Erythroblast (primary cell): Measurements from ENCODE around the gene CDR2L.
"Not testable (repeated sequence)": the region's sequence is repeated elsewhere in the genome, so short reads cannot be mapped to it uniquely, and the experiment has no call there.

Experiments used
- DNase-seq, 2 experiments: peaks; one replicate each; lab custom pipeline; 2025; lab: John Stamatoyannopoulos, UW
- GATA1 ChIP-seq: IDR thresholded peaks from 2 replicates; pipeline ENCODE4 v1.6.1; 2011; ENCODE audit warnings: low read depth, mild to moderate bottlenecking, control low read depth, low read length, moderate library complexity
- POLR2A ChIP-seq: IDR thresholded peaks from 2 replicates; pipeline ENCODE4 v1.6.1; 2011; ENCODE audit warnings: mild to moderate bottlenecking, low read length

The CDR2L gene

GRCh38 chr17:75003957-75004355 is 16.5 kb downstream of the CDR2L start:
- TF ChIP-seq POLR2A (no peak), GATA1 (no peak)
- no peak for DNase-seq

- TF ChIP-seq POLR2A (no peak), GATA1 (no peak)
- DNase-seq: no peak
Observed at GRCh38 chr17:75004371-75004770, 16.9 kb downstream of the CDR2L start.

- TF ChIP-seq POLR2A (no peak), GATA1 (no peak)
Observed at GRCh38 chr17:75005291-75005690, 17.9 kb downstream of the CDR2L start.

GRCh38 chr17:75006084-75006483 is 18.7 kb downstream of the CDR2L start:
- DNase-seq: not testable (repeated sequence)

More at GRCh38 chr17:75005291-75005690, 17.9 kb downstream of the CDR2L start:
- DNase-seq: no peak

- TF ChIP-seq POLR2A (no peak), GATA1 (no peak)
- peak; percentile 66 to 74 for DNase-seq
Observed at GRCh38 chr17:75006653-75007052, 19.2 kb downstream of the CDR2L start.

GRCh38 chr17:75008373-75008772 is 20.9 kb downstream of the CDR2L start:
- TF ChIP-seq POLR2A: no peak
- TF ChIP-seq GATA1: no peak
- DNase-seq: no peak

- DNase-seq: no peak
- TF ChIP-seq POLR2A: no peak
- no peak for TF ChIP-seq GATA1
Observed at GRCh38 chr17:75009139-75009724, 21.8 kb downstream of the CDR2L start.

GRCh38 chr17:75010683-75011400 is 23.4 kb downstream of the CDR2L start:
- TF ChIP-seq GATA1 (no peak), POLR2A (no peak)
- no peak for DNase-seq

GRCh38 chr17:75011401-75012095 is 24.1 kb downstream of the CDR2L start:
- DNase-seq: no peak
- TF ChIP-seq GATA1 (no peak), POLR2A (no peak)

GRCh38 chr17:75012096-75012345 is 24.6 kb downstream of the CDR2L start:
- TF ChIP-seq GATA1 (no peak), POLR2A (no peak)
- no peak for DNase-seq

- peak; percentile 92 to 93 for DNase-seq
- TF ChIP-seq GATA1 (no peak), POLR2A (peak; percentile 77)
Observed at GRCh38 chr17:75012346-75013091, 25.1 kb downstream of the CDR2L start, which contains the start of gene MRPL58. TSS of gene MRPL58 (plus strand) at chr17:75012670. CDS start at chr17:75012687, 17 bp downstream.

- TF ChIP-seq GATA1: no peak
- TF ChIP-seq POLR2A: no peak
- peak; percentile 63 to 68 for DNase-seq
Observed at GRCh38 chr17:75013092-75013559, 25.7 kb downstream of the CDR2L start.

GRCh38 chr17:75019146-75019545 is 31.7 kb downstream of the CDR2L start:
- TF ChIP-seq POLR2A (no peak), GATA1 (no peak)

GRCh38 chr17:75019710-75020109 is 32.3 kb downstream of the CDR2L start:
- TF ChIP-seq POLR2A (no peak), GATA1 (no peak)
- DNase-seq: no peak

More at GRCh38 chr17:75019146-75019545, 31.7 kb downstream of the CDR2L start:
- peak in 1 of 2 experiments; percentile 54 for DNase-seq
